ENCODE data around the gene CPA4.

GRCh38 chr7:130365511-130366441, 72.8 kb downstream of the CPA4 start:
- TF ChIP-seq CTCF (IDR thresholded peaks at IDR 0.05): no peak
- no peak for TF ChIP-seq POLR2A (IDR thresholded peaks at IDR 0.05)

Data from upper lobe of left lung (tissue), 4 donors.